Measurements from ENCODE around the gene ZNF408. TPM values are rescaled to one million over a fixed set of nuclear protein-coding genes. Genes with fewer than 3 reads are reported as not detected.

Gene ZNF408
- polyA plus RNA-seq, 1 donor from 2014 or later: 9.1 TPM

DNA sequence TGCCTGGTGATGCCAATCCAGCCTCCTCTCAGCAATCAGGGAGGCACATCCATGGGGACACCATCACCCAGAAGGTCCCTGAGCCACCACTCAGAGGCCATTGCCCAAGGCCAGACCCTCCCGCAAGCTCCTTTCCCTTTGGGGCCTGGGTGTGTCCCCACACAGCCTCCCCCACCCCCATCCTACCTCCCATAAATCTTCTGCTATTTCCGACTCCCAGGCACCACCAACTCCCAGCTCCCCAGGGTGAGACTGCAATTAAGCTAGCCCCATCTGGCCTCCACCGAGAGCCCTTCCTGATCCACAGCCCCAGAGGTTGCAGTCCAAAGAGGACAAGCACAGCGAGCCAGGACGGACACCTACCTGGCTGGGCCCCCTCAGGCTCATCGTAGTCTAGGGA, 6.8 kb upstream of the ZNF408 start:
- Histone ChIP-seq H2AFZ (ENCODE audit: low read depth, low read length) (no peak overlapping the region), H4K20me1 (ENCODE audit: insufficient read depth) (no peaks in the 10 kb centered on the region), H3K36me3 (ENCODE audit: insufficient read depth, low read length) (no peaks in the 10 kb centered on the region), H3K27ac (ENCODE audit: low read length) (no peak overlapping the region), H3K4me2 (ENCODE audit: low read length) (no peak overlapping the region), H3K9me2 (ENCODE audit: insufficient read depth, low read length) (no peaks in the 10 kb centered on the region), H3K27me3 (ENCODE audit: insufficient read depth, low read depth, low read length) (no peaks in the 10 kb centered on the region), H3K4me3 (ENCODE audit: low read length) (no peak overlapping the region), H3K9me3 (ENCODE audit: low read length) (no peaks in the 10 kb centered on the region), H3K79me2 (replicated peaks; ENCODE audit: insufficient read depth, low read length) (peaks cover 5% of the 10 kb centered on the region), H3K9ac (ENCODE audit: low read length) (no peak overlapping the region), H3F3A (ENCODE audit: insufficient read depth, low read length, poor library complexity, severe bottlenecking) (no peaks in the 10 kb centered on the region)
- TF ChIP-seq MXI1 (conservative IDR thresholded peaks at IDR 0.05; ENCODE audit: poor library complexity, severe bottlenecking) (no peak), EP300 (conservative IDR thresholded peaks at IDR 0.05; ENCODE audit: poor library complexity, severe bottlenecking) (no peak), EZH2 (IDR thresholded peaks at IDR 0.05; ENCODE audit: borderline replicate concordance, insufficient read depth, low read length, poor library complexity, severe bottlenecking) (no peak), TAF1 (IDR thresholded peaks at IDR 0.05; ENCODE audit: low read depth) (no peak), POLR2AphosphoS5 (IDR thresholded peaks at IDR 0.05) (no peak), RAD21 (conservative IDR thresholded peaks at IDR 0.05) (no peak), SMC3 (conservative IDR thresholded peaks at IDR 0.05; ENCODE audit: poor library complexity) (no peak)
- TF ChIP-seq, protein P1, sequence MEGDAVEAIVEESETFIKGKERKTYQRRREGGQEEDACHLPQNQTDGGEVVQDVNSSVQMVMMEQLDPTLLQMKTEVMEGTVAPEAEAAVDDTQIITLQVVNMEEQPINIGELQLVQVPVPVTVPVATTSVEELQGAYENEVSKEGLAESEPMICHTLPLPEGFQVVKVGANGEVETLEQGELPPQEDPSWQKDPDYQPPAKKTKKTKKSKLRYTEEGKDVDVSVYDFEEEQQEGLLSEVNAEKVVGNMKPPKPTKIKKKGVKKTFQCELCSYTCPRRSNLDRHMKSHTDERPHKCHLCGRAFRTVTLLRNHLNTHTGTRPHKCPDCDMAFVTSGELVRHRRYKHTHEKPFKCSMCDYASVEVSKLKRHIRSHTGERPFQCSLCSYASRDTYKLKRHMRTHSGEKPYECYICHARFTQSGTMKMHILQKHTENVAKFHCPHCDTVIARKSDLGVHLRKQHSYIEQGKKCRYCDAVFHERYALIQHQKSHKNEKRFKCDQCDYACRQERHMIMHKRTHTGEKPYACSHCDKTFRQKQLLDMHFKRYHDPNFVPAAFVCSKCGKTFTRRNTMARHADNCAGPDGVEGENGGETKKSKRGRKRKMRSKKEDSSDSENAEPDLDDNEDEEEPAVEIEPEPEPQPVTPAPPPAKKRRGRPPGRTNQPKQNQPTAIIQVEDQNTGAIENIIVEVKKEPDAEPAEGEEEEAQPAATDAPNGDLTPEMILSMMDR (IDR thresholded peaks at IDR 0.05; ENCODE audit: poor library complexity, severe bottlenecking): no peak
- TF ChIP-seq, protein P2, sequence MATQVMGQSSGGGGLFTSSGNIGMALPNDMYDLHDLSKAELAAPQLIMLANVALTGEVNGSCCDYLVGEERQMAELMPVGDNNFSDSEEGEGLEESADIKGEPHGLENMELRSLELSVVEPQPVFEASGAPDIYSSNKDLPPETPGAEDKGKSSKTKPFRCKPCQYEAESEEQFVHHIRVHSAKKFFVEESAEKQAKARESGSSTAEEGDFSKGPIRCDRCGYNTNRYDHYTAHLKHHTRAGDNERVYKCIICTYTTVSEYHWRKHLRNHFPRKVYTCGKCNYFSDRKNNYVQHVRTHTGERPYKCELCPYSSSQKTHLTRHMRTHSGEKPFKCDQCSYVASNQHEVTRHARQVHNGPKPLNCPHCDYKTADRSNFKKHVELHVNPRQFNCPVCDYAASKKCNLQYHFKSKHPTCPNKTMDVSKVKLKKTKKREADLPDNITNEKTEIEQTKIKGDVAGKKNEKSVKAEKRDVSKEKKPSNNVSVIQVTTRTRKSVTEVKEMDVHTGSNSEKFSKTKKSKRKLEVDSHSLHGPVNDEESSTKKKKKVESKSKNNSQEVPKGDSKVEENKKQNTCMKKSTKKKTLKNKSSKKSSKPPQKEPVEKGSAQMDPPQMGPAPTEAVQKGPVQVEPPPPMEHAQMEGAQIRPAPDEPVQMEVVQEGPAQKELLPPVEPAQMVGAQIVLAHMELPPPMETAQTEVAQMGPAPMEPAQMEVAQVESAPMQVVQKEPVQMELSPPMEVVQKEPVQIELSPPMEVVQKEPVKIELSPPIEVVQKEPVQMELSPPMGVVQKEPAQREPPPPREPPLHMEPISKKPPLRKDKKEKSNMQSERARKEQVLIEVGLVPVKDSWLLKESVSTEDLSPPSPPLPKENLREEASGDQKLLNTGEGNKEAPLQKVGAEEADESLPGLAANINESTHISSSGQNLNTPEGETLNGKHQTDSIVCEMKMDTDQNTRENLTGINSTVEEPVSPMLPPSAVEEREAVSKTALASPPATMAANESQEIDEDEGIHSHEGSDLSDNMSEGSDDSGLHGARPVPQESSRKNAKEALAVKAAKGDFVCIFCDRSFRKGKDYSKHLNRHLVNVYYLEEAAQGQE (IDR thresholded peaks at IDR 0.05; ENCODE audit: borderline replicate concordance): no peak

GRCh38 chr11:46694607-46695006, 6.2 kb upstream of the ZNF408 start:
- no peak overlapping the region for H3K4me2 ChIP-seq (ENCODE audit: low read length)
- H3K4me3 ChIP-seq (ENCODE audit: low read length): no peak overlapping the region
- no peaks in the 10 kb centered on the region for H3K9me3 ChIP-seq (ENCODE audit: low read length)
- no peaks in the 10 kb centered on the region for H3K9me2 ChIP-seq (ENCODE audit: insufficient read depth, low read length)
- no peaks in the 10 kb centered on the region for H4K20me1 ChIP-seq (ENCODE audit: insufficient read depth)
- no peak overlapping the region for H3K9ac ChIP-seq (ENCODE audit: low read length)
- no peak overlapping the region for H3K27ac ChIP-seq (ENCODE audit: low read length)
- H2AFZ ChIP-seq (ENCODE audit: low read depth, low read length): no peak overlapping the region
- no peaks in the 10 kb centered on the region for H3K36me3 ChIP-seq (ENCODE audit: insufficient read depth, low read length)
- no peaks in the 10 kb centered on the region for H3F3A ChIP-seq (ENCODE audit: insufficient read depth, low read length, poor library complexity, severe bottlenecking)
- TF ChIP-seq TAF1 (IDR thresholded peaks at IDR 0.05; ENCODE audit: low read depth) (no peak), MXI1 (conservative IDR thresholded peaks at IDR 0.05; ENCODE audit: poor library complexity, severe bottlenecking) (no peak), EZH2 (IDR thresholded peaks at IDR 0.05; ENCODE audit: borderline replicate concordance, insufficient read depth, low read length, poor library complexity, severe bottlenecking) (no peak), POLR2AphosphoS5 (IDR thresholded peaks at IDR 0.05) (no peak), EP300 (conservative IDR thresholded peaks at IDR 0.05; ENCODE audit: poor library complexity, severe bottlenecking) (no peak), SMC3 (conservative IDR thresholded peaks at IDR 0.05; ENCODE audit: poor library complexity) (no peak), RAD21 (conservative IDR thresholded peaks at IDR 0.05) (no peak)
- TF ChIP-seq, protein P2 (IDR thresholded peaks at IDR 0.05; ENCODE audit: borderline replicate concordance): no peak
- TF ChIP-seq, protein P1 (IDR thresholded peaks at IDR 0.05; ENCODE audit: poor library complexity, severe bottlenecking): no peak
- H3K79me2 ChIP-seq (replicated peaks; ENCODE audit: insufficient read depth, low read length): peaks cover 11% of the 10 kb centered on the region
- H3K27me3 ChIP-seq (ENCODE audit: insufficient read depth, low read depth, low read length): no peaks in the 10 kb centered on the region
